HL-60 (cell line): ENCODE measurements around the gene CIAO3.

Source experiments
- DNase-seq, 2 experiments: peaks; one replicate each; pipeline ENCODE4 v3.0.0-alpha.2; 2010 to 2020; ENCODE audit warnings: low read depth in 1 of 2, low spot score in 1 of 2
- H3K27ac ChIP-seq: fragments of 250-450 bp; sonication (Bioruptor Pico); replicated peaks from 2 replicates; pipeline ENCODE4 v1.5.1; 2020; ENCODE audit warnings: mild to moderate bottlenecking, moderate library complexity
- H3K27me3 ChIP-seq: fragments of 250-450 bp; sonication (Bioruptor Pico); 2 replicates; pipeline ENCODE4 v1.5.1; 2021; ENCODE audit warnings: mild to moderate bottlenecking, moderate library complexity; ENCODE audit not compliant: insufficient read depth, poor library complexity, severe bottlenecking
- H3K4me3 ChIP-seq: replicated peaks from 2 replicates; pipeline ENCODE4 v1.5.1; 2011; ENCODE audit warnings: mild to moderate bottlenecking, control low read depth, low read length; ENCODE audit not compliant: insufficient read depth
- GABPA ChIP-seq: IDR thresholded peaks from 2 replicates; pipeline ENCODE4 v1.6.1; 2012; ENCODE audit warnings: low read depth
- POLR2AphosphoS5 ChIP-seq: IDR thresholded peaks from 2 replicates; pipeline ENCODE4 v1.6.1; 2012; ENCODE audit warnings: low read depth
- SPI1 ChIP-seq: IDR thresholded peaks from 2 replicates; pipeline ENCODE4 v1.6.1; 2012; ENCODE audit warnings: low read depth, mild to moderate bottlenecking, borderline replicate concordance
- TF ChIP-seq, protein P1 (sequence below): IDR thresholded peaks from one replicate; pipeline ENCODE4 v1.5.1; 2011; ENCODE audit warnings: low read length, control low read depth, inconsistent platforms; ENCODE audit not compliant: insufficient read depth
- TF ChIP-seq, protein P2 (sequence below): IDR thresholded peaks from 2 replicates; pipeline ENCODE4 v1.6.1; 2012; ENCODE audit warnings: low read depth; ENCODE audit not compliant: insufficient replicate concordance

The CIAO3 gene

DNA sequence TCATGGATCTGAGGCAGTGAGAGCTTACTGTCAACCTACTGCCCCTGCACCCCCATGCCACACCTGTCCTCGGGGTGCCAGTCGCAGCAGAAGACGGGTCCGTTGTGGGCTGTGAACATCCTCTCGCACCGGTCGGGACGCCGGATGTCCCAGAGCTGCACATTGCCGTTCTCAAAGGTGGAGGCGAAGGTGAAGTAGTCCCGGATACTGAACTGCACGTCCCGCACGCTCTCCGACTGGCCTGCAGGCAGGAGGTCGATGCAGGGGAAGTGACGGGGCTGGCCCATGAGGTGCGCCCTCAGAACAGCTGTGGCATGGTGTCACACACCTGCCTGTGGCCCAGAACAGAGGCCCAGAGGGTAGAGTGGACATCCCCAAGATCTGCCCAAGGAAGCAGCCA, 53.3 kb downstream of the CIAO3 start:
- TF ChIP-seq, protein P1, sequence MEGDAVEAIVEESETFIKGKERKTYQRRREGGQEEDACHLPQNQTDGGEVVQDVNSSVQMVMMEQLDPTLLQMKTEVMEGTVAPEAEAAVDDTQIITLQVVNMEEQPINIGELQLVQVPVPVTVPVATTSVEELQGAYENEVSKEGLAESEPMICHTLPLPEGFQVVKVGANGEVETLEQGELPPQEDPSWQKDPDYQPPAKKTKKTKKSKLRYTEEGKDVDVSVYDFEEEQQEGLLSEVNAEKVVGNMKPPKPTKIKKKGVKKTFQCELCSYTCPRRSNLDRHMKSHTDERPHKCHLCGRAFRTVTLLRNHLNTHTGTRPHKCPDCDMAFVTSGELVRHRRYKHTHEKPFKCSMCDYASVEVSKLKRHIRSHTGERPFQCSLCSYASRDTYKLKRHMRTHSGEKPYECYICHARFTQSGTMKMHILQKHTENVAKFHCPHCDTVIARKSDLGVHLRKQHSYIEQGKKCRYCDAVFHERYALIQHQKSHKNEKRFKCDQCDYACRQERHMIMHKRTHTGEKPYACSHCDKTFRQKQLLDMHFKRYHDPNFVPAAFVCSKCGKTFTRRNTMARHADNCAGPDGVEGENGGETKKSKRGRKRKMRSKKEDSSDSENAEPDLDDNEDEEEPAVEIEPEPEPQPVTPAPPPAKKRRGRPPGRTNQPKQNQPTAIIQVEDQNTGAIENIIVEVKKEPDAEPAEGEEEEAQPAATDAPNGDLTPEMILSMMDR = no peak
- Histone ChIP-seq H3K27me3 (peaks cover 4% of the 10 kb centered on the region), H3K27ac (no peak overlapping the region), H3K4me3 (no peak overlapping the region)
- no peak for DNase-seq

DNA sequence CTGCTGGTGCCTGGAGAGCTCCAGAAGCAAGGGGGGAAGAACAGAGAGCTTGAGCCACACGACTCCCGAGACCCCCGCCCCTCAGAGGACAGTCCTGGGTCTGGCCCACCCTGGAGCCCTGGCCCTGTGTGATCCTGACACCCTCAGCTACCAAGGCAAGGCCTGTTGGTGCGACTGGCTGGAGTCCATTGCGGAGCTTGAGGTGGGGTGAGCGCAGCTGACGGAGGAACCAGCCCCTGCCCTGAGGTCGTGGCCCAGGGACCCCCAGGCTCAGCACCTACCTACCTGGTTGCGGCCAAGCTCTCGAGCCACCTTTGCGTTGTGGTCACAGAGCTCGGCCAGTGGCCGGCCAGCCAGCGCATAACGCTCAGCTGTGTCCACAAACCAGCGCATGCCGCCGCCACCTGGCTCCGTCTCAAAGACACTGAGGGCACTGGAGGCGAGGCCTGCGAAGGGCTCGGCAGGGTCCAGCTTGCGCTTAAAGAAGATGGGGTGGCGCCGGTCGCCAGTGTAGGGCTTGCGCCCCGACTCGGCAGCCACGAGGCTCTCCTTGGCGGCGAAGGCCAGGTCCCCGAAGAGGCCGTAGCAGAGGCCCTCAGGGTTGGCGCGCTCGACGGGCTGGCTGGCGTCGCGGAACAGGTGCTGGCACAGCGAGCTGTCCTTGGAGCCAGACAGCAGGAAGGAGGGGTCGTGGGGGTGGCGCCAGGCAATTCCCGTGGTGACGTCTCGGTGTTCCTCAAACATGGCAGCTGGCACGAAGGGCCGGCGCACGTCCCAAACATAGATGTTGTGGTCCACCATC, 54.1 kb downstream of the CIAO3 start:
- DNase-seq = no peak
- no peak overlapping the region for H3K27ac ChIP-seq
- TF ChIP-seq, protein P1 = no peak
- TF ChIP-seq GABPA = no peak
- no peak for TF ChIP-seq SPI1
- TF ChIP-seq, protein P2, sequence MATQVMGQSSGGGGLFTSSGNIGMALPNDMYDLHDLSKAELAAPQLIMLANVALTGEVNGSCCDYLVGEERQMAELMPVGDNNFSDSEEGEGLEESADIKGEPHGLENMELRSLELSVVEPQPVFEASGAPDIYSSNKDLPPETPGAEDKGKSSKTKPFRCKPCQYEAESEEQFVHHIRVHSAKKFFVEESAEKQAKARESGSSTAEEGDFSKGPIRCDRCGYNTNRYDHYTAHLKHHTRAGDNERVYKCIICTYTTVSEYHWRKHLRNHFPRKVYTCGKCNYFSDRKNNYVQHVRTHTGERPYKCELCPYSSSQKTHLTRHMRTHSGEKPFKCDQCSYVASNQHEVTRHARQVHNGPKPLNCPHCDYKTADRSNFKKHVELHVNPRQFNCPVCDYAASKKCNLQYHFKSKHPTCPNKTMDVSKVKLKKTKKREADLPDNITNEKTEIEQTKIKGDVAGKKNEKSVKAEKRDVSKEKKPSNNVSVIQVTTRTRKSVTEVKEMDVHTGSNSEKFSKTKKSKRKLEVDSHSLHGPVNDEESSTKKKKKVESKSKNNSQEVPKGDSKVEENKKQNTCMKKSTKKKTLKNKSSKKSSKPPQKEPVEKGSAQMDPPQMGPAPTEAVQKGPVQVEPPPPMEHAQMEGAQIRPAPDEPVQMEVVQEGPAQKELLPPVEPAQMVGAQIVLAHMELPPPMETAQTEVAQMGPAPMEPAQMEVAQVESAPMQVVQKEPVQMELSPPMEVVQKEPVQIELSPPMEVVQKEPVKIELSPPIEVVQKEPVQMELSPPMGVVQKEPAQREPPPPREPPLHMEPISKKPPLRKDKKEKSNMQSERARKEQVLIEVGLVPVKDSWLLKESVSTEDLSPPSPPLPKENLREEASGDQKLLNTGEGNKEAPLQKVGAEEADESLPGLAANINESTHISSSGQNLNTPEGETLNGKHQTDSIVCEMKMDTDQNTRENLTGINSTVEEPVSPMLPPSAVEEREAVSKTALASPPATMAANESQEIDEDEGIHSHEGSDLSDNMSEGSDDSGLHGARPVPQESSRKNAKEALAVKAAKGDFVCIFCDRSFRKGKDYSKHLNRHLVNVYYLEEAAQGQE = no peak
- H3K27me3 ChIP-seq = no peaks in the 10 kb centered on the region
- no peak overlapping the region for H3K4me3 ChIP-seq

DNA sequence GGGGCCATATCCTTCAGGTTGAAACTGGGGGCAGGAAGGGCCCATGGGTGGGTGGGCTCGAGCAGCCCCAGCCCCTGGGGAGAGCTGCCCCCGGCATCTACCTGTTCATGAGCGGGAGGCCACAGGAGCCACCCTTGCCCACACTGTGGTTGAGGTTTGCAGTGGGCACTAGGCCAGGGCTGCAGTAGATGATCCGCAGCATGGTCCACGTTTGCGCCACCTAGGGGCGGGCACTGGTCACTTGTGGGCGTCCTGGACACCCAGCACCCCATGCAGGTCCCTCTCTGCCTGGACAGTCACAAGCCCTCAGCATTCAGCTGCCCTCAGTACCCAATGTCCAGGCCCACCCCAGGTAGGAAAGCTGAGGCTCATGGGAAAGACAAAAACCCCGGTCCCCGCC, 54.8 kb downstream of the CIAO3 start:
- Histone ChIP-seq H3K4me3 (peak overlapping the region; percentile 47), H3K27ac (peak overlapping the region; percentile 96), H3K27me3 (no peaks in the 10 kb centered on the region)
- peak in 1 of 2 experiments; percentile 71 for DNase-seq
- no peak for TF ChIP-seq SPI1
- TF ChIP-seq, protein P1 = peak; percentile 75
- peak; percentile 34; the same call in 1 of the 2 replicates for TF ChIP-seq POLR2AphosphoS5
- no peak for TF ChIP-seq GABPA

DNA sequence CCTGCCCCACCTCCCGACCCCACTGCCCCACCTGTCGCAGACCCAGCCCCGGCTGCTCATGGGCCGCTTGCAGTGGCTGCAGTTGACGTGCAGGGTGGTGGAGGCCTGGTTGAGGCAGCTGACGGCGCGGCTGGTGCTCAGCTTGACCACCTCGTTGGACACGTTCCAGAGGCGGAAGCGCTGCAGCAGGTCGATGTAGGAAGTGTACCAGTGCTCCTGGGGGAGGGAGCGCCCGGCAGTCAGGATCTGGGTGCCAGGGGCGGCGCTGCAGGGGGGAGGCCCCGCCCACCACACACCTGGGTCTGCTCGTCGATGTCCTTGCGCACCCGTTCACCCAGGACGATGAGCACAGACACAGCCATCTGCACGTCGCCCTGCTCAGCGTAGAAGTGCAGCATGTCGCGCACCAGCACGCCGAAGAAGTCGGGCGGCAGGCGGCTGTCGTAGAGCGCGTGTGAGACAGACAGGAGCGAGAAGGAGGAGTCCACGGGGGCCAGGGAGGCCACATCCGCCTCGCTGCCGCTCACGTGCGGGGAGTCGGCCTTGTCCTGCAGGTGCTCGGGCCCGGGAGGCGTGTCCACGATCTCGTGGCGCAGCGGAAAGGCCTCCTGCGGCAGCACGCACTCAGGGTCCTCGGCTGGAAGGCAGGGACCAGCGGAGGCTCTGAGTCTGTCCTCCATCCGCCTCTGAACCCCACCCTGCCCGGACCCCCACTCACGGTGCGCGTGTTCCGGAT, 55.7 kb downstream of the CIAO3 start:
- DNase-seq = peak; percentile 90 to 94
- TF ChIP-seq GABPA (no peak), POLR2AphosphoS5 (peak; percentile 81), SPI1 (peak; percentile 32; the same call in 1 of the 2 replicates)
- TF ChIP-seq, protein P1 = no peak
- Histone ChIP-seq H3K27ac (peak overlapping the region; percentile 96), H3K4me3 (peak overlapping the region; percentile 47), H3K27me3 (no peaks in the 10 kb centered on the region)
